ENCODE data around the gene MAMSTR.

DNA sequence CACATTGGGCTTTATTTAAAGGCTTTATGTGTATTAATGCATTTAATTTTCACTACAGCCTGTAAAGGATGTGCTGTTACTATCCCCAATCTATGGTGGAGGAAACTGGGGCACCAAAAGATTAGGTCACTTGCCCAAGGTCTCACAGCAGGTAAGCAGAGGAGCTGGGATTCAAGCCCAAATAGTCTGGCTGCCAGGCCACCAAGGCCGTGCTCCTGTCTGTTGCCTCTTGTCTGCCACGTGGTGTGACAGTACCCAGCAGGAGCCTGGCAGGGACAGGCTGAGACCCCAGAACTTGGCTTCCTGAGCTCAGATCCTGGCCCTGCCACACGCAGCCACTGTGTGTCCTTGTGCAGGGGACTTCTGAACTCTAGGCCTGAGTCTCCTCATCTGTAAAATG lies 51.2 kb downstream of the MAMSTR start:
- TF ChIP-seq, protein P1, sequence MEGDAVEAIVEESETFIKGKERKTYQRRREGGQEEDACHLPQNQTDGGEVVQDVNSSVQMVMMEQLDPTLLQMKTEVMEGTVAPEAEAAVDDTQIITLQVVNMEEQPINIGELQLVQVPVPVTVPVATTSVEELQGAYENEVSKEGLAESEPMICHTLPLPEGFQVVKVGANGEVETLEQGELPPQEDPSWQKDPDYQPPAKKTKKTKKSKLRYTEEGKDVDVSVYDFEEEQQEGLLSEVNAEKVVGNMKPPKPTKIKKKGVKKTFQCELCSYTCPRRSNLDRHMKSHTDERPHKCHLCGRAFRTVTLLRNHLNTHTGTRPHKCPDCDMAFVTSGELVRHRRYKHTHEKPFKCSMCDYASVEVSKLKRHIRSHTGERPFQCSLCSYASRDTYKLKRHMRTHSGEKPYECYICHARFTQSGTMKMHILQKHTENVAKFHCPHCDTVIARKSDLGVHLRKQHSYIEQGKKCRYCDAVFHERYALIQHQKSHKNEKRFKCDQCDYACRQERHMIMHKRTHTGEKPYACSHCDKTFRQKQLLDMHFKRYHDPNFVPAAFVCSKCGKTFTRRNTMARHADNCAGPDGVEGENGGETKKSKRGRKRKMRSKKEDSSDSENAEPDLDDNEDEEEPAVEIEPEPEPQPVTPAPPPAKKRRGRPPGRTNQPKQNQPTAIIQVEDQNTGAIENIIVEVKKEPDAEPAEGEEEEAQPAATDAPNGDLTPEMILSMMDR (IDR thresholded peaks at IDR 0.05; ENCODE audit: low read length), result no peak
- TF ChIP-seq EZH2 (optimal IDR thresholded peaks at IDR 0.05; ENCODE audit: low read depth, low read length), result no peak
